Measurements from ENCODE around the gene GPA33.

DNA sequence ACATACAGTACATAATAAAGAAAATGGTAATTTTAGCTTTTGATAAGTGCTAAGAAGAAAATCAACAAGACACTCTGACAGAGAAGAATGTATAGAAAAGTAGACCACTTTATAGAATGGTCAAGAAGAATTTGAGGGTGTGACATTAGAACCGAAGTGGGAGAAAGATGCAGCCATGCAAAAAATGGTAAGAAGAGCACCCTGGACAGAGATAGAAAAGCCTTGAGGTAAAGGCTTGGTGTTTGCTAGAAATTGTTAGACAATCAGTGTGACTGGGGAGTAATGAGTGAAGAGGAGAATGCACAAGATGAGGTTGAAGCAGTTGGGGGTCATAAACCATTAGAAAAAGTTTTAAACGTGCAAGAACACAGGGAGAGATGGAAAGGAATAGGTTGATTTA lies 77.6 kb downstream of the GPA33 start:
- TF ChIP-seq NFYB (IDR thresholded peaks at IDR 0.05; ENCODE audit: extremely low read depth, insufficient read length) (no peak), SAP30 (IDR thresholded peaks at IDR 0.05; ENCODE audit: borderline replicate concordance, insufficient read depth, low read depth, low read length, poor library complexity, severe bottlenecking) (no peak), SP2 (IDR thresholded peaks at IDR 0.05; ENCODE audit: extremely low read depth, low read depth, low read length, poor library complexity, severe bottlenecking) (no peak), SIN3B (IDR thresholded peaks at IDR 0.05; ENCODE audit: low read depth) (no peak), FOSL1 (tag; conservative IDR thresholded peaks at IDR 0.05) (no peak), CREB1 (IDR thresholded peaks at IDR 0.05) (no peak), CREB1 (CRISPR knock-in tag; IDR thresholded peaks at IDR 0.05) (no peak), CEBPB (tag; IDR thresholded peaks at IDR 0.05) (no peak), GATA2 (CRISPR knock-in tag; IDR thresholded peaks at IDR 0.05) (no peak), SIRT6 (IDR thresholded peaks at IDR 0.05; ENCODE audit: low read depth, low read length) (no peak), SMAD4 (CRISPR knock-in tag; conservative IDR thresholded peaks at IDR 0.05) (no peak), ZNF282 (CRISPR knock-in tag; IDR thresholded peaks at IDR 0.05) (no peak)
- TF ChIP-seq, protein P1, sequence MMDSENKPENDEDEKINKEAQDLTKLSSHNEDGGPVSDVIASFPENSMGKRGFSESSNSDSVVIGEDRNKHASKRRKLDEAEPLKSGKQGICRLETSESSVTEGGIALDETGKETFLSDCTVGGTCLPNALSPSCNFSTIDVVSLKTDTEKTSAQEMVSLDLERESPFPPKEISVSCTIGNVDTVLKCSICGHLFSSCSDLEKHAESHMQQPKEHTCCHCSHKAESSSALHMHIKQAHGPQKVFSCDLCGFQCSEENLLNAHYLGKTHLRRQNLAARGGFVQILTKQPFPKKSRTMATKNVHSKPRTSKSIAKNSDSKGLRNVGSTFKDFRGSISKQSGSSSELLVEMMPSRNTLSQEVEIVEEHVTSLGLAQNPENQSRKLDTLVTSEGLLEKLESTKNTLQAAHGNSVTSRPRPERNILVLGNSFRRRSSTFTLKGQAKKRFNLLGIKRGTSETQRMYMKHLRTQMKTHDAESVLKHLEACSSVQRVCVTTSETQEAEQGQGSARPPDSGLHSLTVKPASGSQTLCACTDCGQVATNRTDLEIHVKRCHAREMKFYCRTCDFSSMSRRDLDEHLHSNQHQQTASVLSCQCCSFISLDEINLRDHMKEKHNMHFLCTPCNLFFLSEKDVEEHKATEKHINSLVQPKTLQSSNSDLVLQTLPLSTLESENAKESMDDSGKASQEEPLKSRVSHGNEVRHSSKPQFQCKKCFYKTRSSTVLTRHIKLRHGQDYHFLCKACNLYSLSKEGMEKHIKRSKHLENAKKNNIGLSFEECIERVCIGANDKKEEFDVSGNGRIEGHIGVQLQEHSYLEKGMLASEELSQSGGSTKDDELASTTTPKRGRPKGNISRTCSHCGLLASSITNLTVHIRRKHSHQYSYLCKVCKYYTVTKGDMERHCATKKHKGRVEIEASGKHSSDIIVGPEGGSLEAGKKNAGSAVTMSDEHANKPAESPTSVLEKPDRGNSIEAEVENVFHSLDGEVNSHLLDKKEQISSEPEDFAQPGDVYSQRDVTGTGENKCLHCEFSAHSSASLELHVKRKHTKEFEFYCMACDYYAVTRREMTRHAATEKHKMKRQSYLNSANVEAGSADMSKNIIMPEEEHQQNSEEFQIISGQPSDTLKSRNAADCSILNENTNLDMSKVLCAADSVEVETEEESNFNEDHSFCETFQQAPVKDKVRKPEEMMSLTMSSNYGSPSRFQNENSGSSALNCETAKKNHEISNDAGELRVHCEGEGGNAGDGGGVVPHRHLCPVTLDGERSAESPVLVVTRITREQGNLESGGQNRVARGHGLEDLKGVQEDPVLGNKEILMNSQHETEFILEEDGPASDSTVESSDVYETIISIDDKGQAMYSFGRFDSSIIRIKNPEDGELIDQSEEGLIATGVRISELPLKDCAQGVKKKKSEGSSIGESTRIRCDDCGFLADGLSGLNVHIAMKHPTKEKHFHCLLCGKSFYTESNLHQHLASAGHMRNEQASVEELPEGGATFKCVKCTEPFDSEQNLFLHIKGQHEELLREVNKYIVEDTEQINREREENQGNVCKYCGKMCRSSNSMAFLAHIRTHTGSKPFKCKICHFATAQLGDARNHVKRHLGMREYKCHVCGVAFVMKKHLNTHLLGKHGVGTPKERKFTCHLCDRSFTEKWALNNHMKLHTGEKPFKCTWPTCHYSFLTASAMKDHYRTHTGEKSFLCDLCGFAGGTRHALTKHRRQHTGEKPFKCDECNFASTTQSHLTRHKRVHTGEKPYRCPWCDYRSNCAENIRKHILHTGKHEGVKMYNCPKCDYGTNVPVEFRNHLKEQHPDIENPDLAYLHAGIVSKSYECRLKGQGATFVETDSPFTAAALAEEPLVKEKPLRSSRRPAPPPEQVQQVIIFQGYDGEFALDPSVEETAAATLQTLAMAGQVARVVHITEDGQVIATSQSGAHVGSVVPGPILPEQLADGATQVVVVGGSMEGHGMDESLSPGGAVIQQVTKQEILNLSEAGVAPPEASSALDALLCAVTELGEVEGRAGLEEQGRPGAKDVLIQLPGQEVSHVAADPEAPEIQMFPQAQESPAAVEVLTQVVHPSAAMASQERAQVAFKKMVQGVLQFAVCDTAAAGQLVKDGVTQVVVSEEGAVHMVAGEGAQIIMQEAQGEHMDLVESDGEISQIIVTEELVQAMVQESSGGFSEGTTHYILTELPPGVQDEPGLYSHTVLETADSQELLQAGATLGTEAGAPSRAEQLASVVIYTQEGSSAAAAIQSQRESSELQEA (IDR thresholded peaks at IDR 0.05; ENCODE audit: low read depth) = no peak
